ACC112 (cell line): ENCODE data around the gene RAD51B.

Source experiments
- H2AFZ ChIP-seq: fragments of 200-600 bp; sonication (generic); one replicate; pipeline ENCODE4 v1.6.0; 2017; ENCODE audit warnings: antibody characterized with exemption, low read length; ENCODE audit not compliant: unreplicated experiment
- H3K27ac ChIP-seq: fragments of 200-600 bp; sonication (generic); 2 replicates; pipeline ENCODE4 v1.5.1; 2014; ENCODE audit warnings: low read depth, mild to moderate bottlenecking, antibody characterized with exemption, low read length, moderate library complexity
- H3K27me3 ChIP-seq: fragments of 200-600 bp; sonication (generic); 2 replicates; pipeline ENCODE4 v1.6.1; 2014; ENCODE audit warnings: mild to moderate bottlenecking, antibody characterized with exemption, low read length, moderate library complexity, mixed read lengths; ENCODE audit not compliant: insufficient read depth
- H3K36me3 ChIP-seq: fragments of 200-600 bp; sonication (generic); 2 replicates; pipeline ENCODE4 v1.6.1; 2016; ENCODE audit warnings: mild to moderate bottlenecking, antibody characterized with exemption, low read length, moderate library complexity, mixed read lengths; ENCODE audit not compliant: insufficient read depth
- H3K4me1 ChIP-seq: fragments of 200-600 bp; sonication (generic); one replicate; pipeline ENCODE4 v1.6.1; 2016; ENCODE audit warnings: low read length, mixed read lengths; ENCODE audit not compliant: insufficient read depth, unreplicated experiment, control insufficient read depth
- H3K4me3 ChIP-seq: fragments of 200-600 bp; sonication (generic); 2 replicates; pipeline ENCODE4 v1.5.1; 2014; ENCODE audit warnings: mild to moderate bottlenecking, low read depth, low read length
- H3K79me2 ChIP-seq: fragments of 200-600 bp; sonication (generic); one replicate; pipeline ENCODE4 v1.6.0; 2016; ENCODE audit warnings: low read length; ENCODE audit not compliant: control insufficient read depth, unreplicated experiment, insufficient read depth

RAD51B gene

DNA sequence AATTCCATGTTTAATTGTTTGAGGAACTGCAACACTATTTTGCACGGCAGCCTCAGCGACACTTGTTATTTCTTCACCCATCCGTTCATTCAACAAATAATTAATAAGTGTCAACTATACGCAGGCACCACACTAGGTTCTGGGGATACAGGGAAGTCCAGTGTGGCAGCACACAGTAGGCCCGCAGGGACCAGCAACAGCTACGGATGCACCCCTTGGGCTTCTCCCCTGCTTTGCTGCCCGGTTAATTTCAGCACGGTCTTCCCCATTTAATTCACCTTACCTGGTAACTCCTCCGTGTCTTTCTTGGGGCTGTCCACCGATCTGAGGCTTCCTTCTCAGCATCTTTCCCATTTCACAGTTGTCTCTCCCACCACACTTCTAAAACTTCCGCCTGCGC lies 925.0 kb downstream of the RAD51B start:
- no peaks in the 10 kb centered on the region for H3K36me3 ChIP-seq
- no peak overlapping the region for H3K4me3 ChIP-seq
- no peak overlapping the region for H3K27ac ChIP-seq
- no peak overlapping the region for H2AFZ ChIP-seq
- H3K27me3 ChIP-seq, result no peaks in the 10 kb centered on the region
- no peaks in the 10 kb centered on the region for H3K4me1 ChIP-seq
- no peaks in the 10 kb centered on the region for H3K79me2 ChIP-seq

DNA sequence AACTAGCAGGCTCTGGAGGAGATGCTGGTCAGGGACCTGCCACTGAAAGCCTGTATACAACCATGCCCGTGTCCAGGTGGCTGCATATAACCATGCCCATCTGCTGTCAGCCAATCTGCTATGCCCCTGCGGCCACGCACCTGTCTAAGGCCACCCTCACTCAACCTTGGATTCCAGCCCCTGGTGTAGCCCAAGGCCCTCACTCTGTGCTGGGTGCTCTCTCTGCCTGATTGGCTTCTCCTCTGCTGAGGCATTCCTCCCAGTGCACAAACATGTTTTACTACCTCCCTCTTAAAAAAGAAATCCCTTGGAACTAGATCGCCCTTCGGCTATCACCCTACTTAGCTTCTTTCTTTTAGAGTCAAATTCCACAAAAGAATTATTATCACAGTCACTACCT lies 927.8 kb downstream of the RAD51B start:
- H3K4me1 ChIP-seq, result no peaks in the 10 kb centered on the region
- no peak overlapping the region for H3K27ac ChIP-seq
- no peaks in the 10 kb centered on the region for H3K36me3 ChIP-seq
- H3K27me3 ChIP-seq, result no peaks in the 10 kb centered on the region
- no peaks in the 10 kb centered on the region for H3K79me2 ChIP-seq
- no peak overlapping the region for H2AFZ ChIP-seq
- H3K4me3 ChIP-seq, result no peak overlapping the region

DNA sequence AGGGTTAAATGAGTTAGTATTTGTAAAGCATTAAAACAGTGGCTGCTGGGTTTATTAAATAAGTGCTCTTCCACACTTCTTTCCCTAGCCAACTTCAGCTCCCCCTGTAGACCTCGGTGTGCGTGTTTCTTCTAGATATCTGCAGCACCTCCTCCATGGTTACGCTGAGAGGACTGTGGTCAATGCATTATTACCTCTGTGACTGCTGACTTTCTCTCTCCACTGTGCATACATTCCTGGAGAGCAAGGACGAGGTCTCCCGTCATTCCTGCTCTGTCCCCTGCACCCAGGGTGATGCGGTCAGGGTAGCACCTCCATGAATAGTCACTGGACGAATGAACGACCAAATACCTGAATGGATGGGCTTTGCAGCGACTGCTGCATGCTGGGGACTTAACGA lies 928.7 kb downstream of the RAD51B start:
- Histone ChIP-seq H3K36me3 (no peaks in the 10 kb centered on the region), H3K4me1 (no peaks in the 10 kb centered on the region), H2AFZ (no peak overlapping the region), H3K4me3 (no peak overlapping the region), H3K27ac (no peak overlapping the region), H3K79me2 (no peaks in the 10 kb centered on the region), H3K27me3 (no peaks in the 10 kb centered on the region)

GRCh38 chr14:68748691-68749090 lies 929.1 kb downstream of the RAD51B start:
- Histone ChIP-seq H3K36me3 (no peaks in the 10 kb centered on the region), H3K27ac (no peak overlapping the region), H3K4me3 (no peak overlapping the region), H3K79me2 (no peaks in the 10 kb centered on the region), H2AFZ (no peak overlapping the region), H3K4me1 (peaks cover 2% of the 10 kb centered on the region), H3K27me3 (no peaks in the 10 kb centered on the region)

GRCh38 chr14:68749487-68750475 lies 930.2 kb downstream of the RAD51B start:
- H2AFZ ChIP-seq, result no peak overlapping the region
- H3K79me2 ChIP-seq, result no peaks in the 10 kb centered on the region
- no peaks in the 10 kb centered on the region for H3K36me3 ChIP-seq
- H3K27ac ChIP-seq, result no peak overlapping the region
- no peak overlapping the region for H3K4me3 ChIP-seq
- no peaks in the 10 kb centered on the region for H3K27me3 ChIP-seq
- peaks cover 4% of the 10 kb centered on the region for H3K4me1 ChIP-seq

GRCh38 chr14:68752271-68753006 lies 932.9 kb downstream of the RAD51B start:
- no peaks in the 10 kb centered on the region for H3K79me2 ChIP-seq

GRCh38 chr14:68753690-68754089 lies 934.1 kb downstream of the RAD51B start:
- no peaks in the 10 kb centered on the region for H3K79me2 ChIP-seq
- peaks cover 4% of the 10 kb centered on the region for H3K4me1 ChIP-seq
- H3K27me3 ChIP-seq, result no peaks in the 10 kb centered on the region
- H2AFZ ChIP-seq, result no peak overlapping the region
- no peak overlapping the region for H3K4me3 ChIP-seq
- H3K36me3 ChIP-seq, result no peaks in the 10 kb centered on the region
- no peak overlapping the region for H3K27ac ChIP-seq

More at GRCh38 chr14:68752271-68753006, 932.9 kb downstream of the RAD51B start:
- Histone ChIP-seq H3K4me3 (no peak overlapping the region), H3K27me3 (no peaks in the 10 kb centered on the region), H3K4me1 (peaks cover 4% of the 10 kb centered on the region), H3K36me3 (no peaks in the 10 kb centered on the region), H3K27ac (no peak overlapping the region), H2AFZ (no peak overlapping the region)

DNA sequence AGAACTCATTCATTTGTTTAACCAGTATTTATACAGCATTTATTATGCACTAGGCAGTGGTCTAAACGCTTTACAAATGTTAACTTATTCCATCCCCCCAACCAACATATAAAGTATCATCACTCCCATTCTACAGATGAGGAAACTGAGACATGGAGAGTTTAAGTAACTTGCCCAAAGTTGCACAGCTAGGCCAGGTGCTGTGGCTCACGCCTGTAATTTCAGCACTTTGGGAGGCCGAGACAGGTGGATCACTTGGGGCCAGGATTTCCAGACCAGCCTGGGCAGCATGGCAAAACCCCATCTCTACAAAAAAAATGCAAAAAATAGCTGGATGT lies 935.4 kb downstream of the RAD51B start:
- H3K79me2 ChIP-seq, result no peaks in the 10 kb centered on the region
- H3K27me3 ChIP-seq, result no peaks in the 10 kb centered on the region
- H2AFZ ChIP-seq, result no peak overlapping the region
- H3K27ac ChIP-seq, result no peak overlapping the region
- H3K4me3 ChIP-seq, result no peak overlapping the region
- peaks cover 4% of the 10 kb centered on the region for H3K4me1 ChIP-seq
- H3K36me3 ChIP-seq, result no peaks in the 10 kb centered on the region

DNA sequence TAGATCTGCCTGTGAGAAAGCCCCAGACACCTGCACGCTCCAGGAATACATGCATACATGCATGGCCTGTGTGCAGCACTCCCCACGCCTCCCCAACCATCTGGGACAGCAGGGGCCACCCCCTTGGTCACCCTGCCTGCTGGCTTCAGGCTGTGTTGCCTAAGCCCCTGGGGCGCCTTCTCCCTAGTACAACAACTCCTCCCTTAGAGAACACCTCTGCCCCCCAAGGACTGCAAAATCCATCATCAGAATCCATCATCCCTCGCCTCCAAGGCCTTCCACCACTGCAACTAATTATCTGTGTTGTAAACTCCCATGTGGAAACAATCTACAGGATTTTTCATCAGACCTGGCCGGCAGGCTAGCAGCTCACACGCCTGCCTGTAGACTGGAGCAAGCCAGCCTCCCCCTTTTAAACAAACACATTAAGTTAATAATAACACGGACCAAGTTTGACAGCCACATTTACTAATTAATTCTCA lies 936.5 kb downstream of the RAD51B start:
- H3K27ac ChIP-seq, result no peak overlapping the region
- H3K36me3 ChIP-seq, result no peaks in the 10 kb centered on the region
- H3K4me3 ChIP-seq, result no peak overlapping the region
- peaks cover 4% of the 10 kb centered on the region for H3K4me1 ChIP-seq
- H2AFZ ChIP-seq, result no peak overlapping the region
- no peaks in the 10 kb centered on the region for H3K27me3 ChIP-seq
- H3K79me2 ChIP-seq, result no peaks in the 10 kb centered on the region

DNA sequence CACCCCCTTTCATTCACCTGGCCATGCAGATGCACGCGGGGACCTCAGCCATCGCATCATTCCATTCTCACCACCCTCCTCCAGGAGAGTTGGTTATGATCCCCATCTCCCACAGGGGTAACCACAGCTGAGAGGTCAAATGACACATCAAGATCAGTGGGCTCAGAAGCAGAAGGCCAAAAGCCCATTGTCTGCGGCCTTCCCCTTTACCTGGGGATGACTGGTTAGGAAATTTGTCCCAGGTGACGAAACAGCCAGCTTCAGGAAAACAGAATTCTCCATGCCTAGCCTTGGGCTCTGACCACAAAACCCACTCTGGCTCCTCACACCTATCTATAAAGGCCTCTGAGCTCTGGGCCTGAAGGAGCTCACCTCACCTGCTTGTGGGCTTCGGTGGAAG lies 937.2 kb downstream of the RAD51B start:
- Histone ChIP-seq H3K36me3 (no peaks in the 10 kb centered on the region), H3K27ac (no peak overlapping the region), H3K27me3 (no peaks in the 10 kb centered on the region), H3K4me3 (no peak overlapping the region), H3K79me2 (no peaks in the 10 kb centered on the region), H2AFZ (no peak overlapping the region), H3K4me1 (peaks cover 4% of the 10 kb centered on the region)
